Central memory CD8-positive, alpha-beta T cell (primary cell): ENCODE data around the gene VPS37D.
"Not testable (repeated sequence)": the region's sequence is repeated elsewhere in the genome, so short reads cannot be mapped to it uniquely, and the experiment has no call there.

Experiments used
- ATAC-seq: fragments of 150-1000 bp; cut with Tn5 transposase; replicated peaks from 2 replicates; pipeline ENCODE4 v1.10.0; 2022; ENCODE audit warnings: mild to moderate bottlenecking, moderate FRiP score, moderate number of reproducible peaks; ENCODE audit not compliant: poor library complexity, severe bottlenecking; ENCODE audit errors: extremely low read depth
- DNase-seq, 2 donors: peaks; one replicate each; pipeline ENCODE4 v3.0.0; 2021; ENCODE audit warnings: low spot score in 2 of 2
- H3K27ac Mint-ChIP-seq: one replicate; pipeline ENCODE4 v1.8.0; 2022; ENCODE audit warnings: low read depth, mild to moderate bottlenecking, moderate library complexity, mixed read lengths
- H3K27me3 Mint-ChIP-seq: one replicate; pipeline ENCODE4 v1.8.0; 2022; ENCODE audit warnings: mixed read lengths
- H3K36me3 Mint-ChIP-seq: one replicate; pipeline ENCODE4 v1.8.0; 2022; ENCODE audit warnings: mild to moderate bottlenecking, moderate library complexity, mixed read lengths; ENCODE audit not compliant: insufficient read depth
- H3K4me1 Mint-ChIP-seq: one replicate; pipeline ENCODE4 v1.8.0; 2022; ENCODE audit warnings: mixed read lengths
- H3K4me3 Mint-ChIP-seq: one replicate; pipeline ENCODE4 v1.8.0; 2022; ENCODE audit warnings: mild to moderate bottlenecking, moderate library complexity, mixed read lengths
- H3K9me3 Mint-ChIP-seq: one replicate; pipeline ENCODE4 v1.8.0; 2022; ENCODE audit warnings: mixed read lengths

The VPS37D gene

GRCh38 chr7:73649576-73649975 is 18.1 kb upstream of the VPS37D start:
- Mint-ChIP-seq H3K27me3 (peaks cover 85% of the 10 kb centered on the region), H3K4me3 (peak overlapping the region; percentile 70), H3K27ac (no peak overlapping the region), H3K36me3 (peaks cover 5% of the 10 kb centered on the region), H3K4me1 (peaks cover 18% of the 10 kb centered on the region), H3K9me3 (no peaks in the 10 kb centered on the region)
- DNase-seq (no peak), ATAC-seq (no peak)

- Mint-ChIP-seq H3K9me3 (no peaks in the 10 kb centered on the region), H3K27ac (no peak overlapping the region), H3K4me3 (no peak overlapping the region), H3K36me3 (peaks cover 5% of the 10 kb centered on the region), H3K4me1 (peaks cover 18% of the 10 kb centered on the region), H3K27me3 (peaks cover 76% of the 10 kb centered on the region)
- no peak for ATAC-seq
- DNase-seq: no peak
These were observed 17.1 kb upstream of the VPS37D start for GRCh38 chr7:73650524-73650923.

- Mint-ChIP-seq H3K36me3 (peaks cover 5% of the 10 kb centered on the region), H3K27me3 (peaks cover 55% of the 10 kb centered on the region), H3K27ac (no peak overlapping the region), H3K4me1 (peaks cover 18% of the 10 kb centered on the region), H3K9me3 (no peaks in the 10 kb centered on the region), H3K4me3 (no peak overlapping the region)
- ATAC-seq (no peak), DNase-seq (no peak)
These were observed 15.1 kb upstream of the VPS37D start for GRCh38 chr7:73652541-73652949.

GRCh38 chr7:73655309-73655708 is 12.3 kb upstream of the VPS37D start:
- not testable (repeated sequence) for H3K4me1 Mint-ChIP-seq, ATAC-seq, DNase-seq, H3K4me3 Mint-ChIP-seq, H3K36me3 Mint-ChIP-seq, H3K9me3 Mint-ChIP-seq, H3K27ac Mint-ChIP-seq
- peaks cover 35% of the 10 kb centered on the region for H3K27me3 Mint-ChIP-seq

GRCh38 chr7:73659983-73660382 is 7.6 kb upstream of the VPS37D start:
- Mint-ChIP-seq H3K4me3 (no peak overlapping the region), H3K36me3 (no peaks in the 10 kb centered on the region), H3K27ac (no peak overlapping the region), H3K4me1 (no peaks in the 10 kb centered on the region), H3K9me3 (no peaks in the 10 kb centered on the region), H3K27me3 (peaks cover 49% of the 10 kb centered on the region)
- no peak for ATAC-seq
- DNase-seq: no peak

GRCh38 chr7:73660594-73660993 is 7.0 kb upstream of the VPS37D start:
- not testable (repeated sequence) for DNase-seq, H3K4me3 Mint-ChIP-seq, H3K9me3 Mint-ChIP-seq, H3K27ac Mint-ChIP-seq, ATAC-seq, H3K4me1 Mint-ChIP-seq, H3K36me3 Mint-ChIP-seq
- peaks cover 55% of the 10 kb centered on the region for H3K27me3 Mint-ChIP-seq

GRCh38 chr7:73663033-73663432 is 4.6 kb upstream of the VPS37D start:
- H3K27ac Mint-ChIP-seq: no peak overlapping the region
- no peaks in the 10 kb centered on the region for H3K36me3 Mint-ChIP-seq
- no peak overlapping the region for H3K4me3 Mint-ChIP-seq
- ATAC-seq (no peak), DNase-seq (no peak)
- H3K9me3 Mint-ChIP-seq: no peaks in the 10 kb centered on the region
- no peaks in the 10 kb centered on the region for H3K4me1 Mint-ChIP-seq
- H3K27me3 Mint-ChIP-seq: peaks cover 61% of the 10 kb centered on the region

GRCh38 chr7:73668103-73668885 is 663 bp downstream of the VPS37D start:
- DNase-seq (no peak), ATAC-seq (peak; percentile 7)
- Mint-ChIP-seq H3K9me3 (no peaks in the 10 kb centered on the region), H3K36me3 (peaks cover 3% of the 10 kb centered on the region), H3K4me3 (peak overlapping the region; percentile 80), H3K27me3 (peaks cover 29% of the 10 kb centered on the region), H3K4me1 (peaks cover 8% of the 10 kb centered on the region), H3K27ac (no peak overlapping the region)

- H3K27ac Mint-ChIP-seq: no peak overlapping the region
- peaks cover 3% of the 10 kb centered on the region for H3K36me3 Mint-ChIP-seq
- no peaks in the 10 kb centered on the region for H3K9me3 Mint-ChIP-seq
- ATAC-seq (no peak), DNase-seq (no peak)
- H3K4me3 Mint-ChIP-seq: peak overlapping the region; percentile 80
- peaks cover 24% of the 10 kb centered on the region for H3K27me3 Mint-ChIP-seq
- peaks cover 8% of the 10 kb centered on the region for H3K4me1 Mint-ChIP-seq
These were observed 1.2 kb downstream of the VPS37D start for GRCh38 chr7:73668886-73669230.

GRCh38 chr7:73669288-73669701 is 1.7 kb downstream of the VPS37D start:
- peaks cover 8% of the 10 kb centered on the region for H3K4me1 Mint-ChIP-seq
- peaks cover 3% of the 10 kb centered on the region for H3K36me3 Mint-ChIP-seq
- ATAC-seq (no peak), DNase-seq (no peak)
- peaks cover 19% of the 10 kb centered on the region for H3K27me3 Mint-ChIP-seq
- H3K4me3 Mint-ChIP-seq: no peak overlapping the region
- H3K27ac Mint-ChIP-seq: no peak overlapping the region
- H3K9me3 Mint-ChIP-seq: no peaks in the 10 kb centered on the region

GRCh38 chr7:73669858-73670385 is 2.3 kb downstream of the VPS37D start:
- Mint-ChIP-seq H3K36me3 (peaks cover 3% of the 10 kb centered on the region), H3K4me1 (peaks cover 8% of the 10 kb centered on the region), H3K9me3 (no peaks in the 10 kb centered on the region), H3K27ac (no peak overlapping the region), H3K4me3 (no peak overlapping the region), H3K27me3 (peaks cover 13% of the 10 kb centered on the region)
- no peak for ATAC-seq
- no peak for DNase-seq

GRCh38 chr7:73671322-73671661 is 3.7 kb downstream of the VPS37D start:
- DNase-seq (no peak), ATAC-seq (no peak)
- no peaks in the 10 kb centered on the region for H3K27me3 Mint-ChIP-seq
- peaks cover 8% of the 10 kb centered on the region for H3K4me1 Mint-ChIP-seq
- no peak overlapping the region for H3K4me3 Mint-ChIP-seq
- no peak overlapping the region for H3K27ac Mint-ChIP-seq
- peaks cover 3% of the 10 kb centered on the region for H3K36me3 Mint-ChIP-seq
- H3K9me3 Mint-ChIP-seq: no peaks in the 10 kb centered on the region

- DNase-seq (no peak), ATAC-seq (no peak)
- H3K9me3 Mint-ChIP-seq: no peaks in the 10 kb centered on the region
- no peaks in the 10 kb centered on the region for H3K27me3 Mint-ChIP-seq
- peaks cover 3% of the 10 kb centered on the region for H3K36me3 Mint-ChIP-seq
- no peak overlapping the region for H3K4me3 Mint-ChIP-seq
- H3K4me1 Mint-ChIP-seq: peaks cover 8% of the 10 kb centered on the region
- no peak overlapping the region for H3K27ac Mint-ChIP-seq
These were observed 4.3 kb downstream of the VPS37D start for GRCh38 chr7:73671857-73672445.
